ENCODE results near the gene C3orf85.

DNA sequence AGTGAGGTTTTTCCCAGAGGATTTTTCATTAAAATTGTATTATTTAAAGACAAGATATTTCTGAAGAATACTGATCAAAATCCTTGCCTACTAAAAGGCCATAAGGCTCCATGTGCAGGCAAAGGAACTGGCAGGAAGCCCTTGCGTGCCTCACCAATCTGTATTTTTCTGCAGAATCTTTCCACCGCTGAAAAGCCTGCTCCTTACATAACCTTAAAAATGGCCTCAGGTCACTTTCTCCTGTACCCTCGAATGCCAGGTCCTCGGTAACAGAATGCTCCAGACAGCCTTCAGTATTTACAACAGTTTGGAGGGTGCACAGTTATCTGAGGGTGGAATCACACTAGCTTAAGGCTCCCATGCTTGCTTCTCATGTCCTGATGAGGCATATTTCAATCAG is 21.8 kb upstream of the C3orf85 start:
- TF ChIP-seq CTCF (IDR thresholded peaks at IDR 0.05) (no peak), POLR2A (IDR thresholded peaks at IDR 0.05) (no peak)

All from adrenal gland (tissue), 5 donors.